ENCODE data around the gene KCNG2. TPM values are rescaled to one million over a fixed set of nuclear protein-coding genes. Genes with fewer than 3 reads are reported as not detected.

KCNG2 gene
- total RNA-seq, 6 experiments from 2014 or later, result not detected

GRCh38 chr18:79814373-79814772, 16.6 kb downstream of the KCNG2 start:
- intact Hi-C loops (cut with DNase I), result no loop called here
- Histone ChIP-seq H3K36me3 (no peaks in the 10 kb centered on the region), H3K27me3 (no peaks in the 10 kb centered on the region), H3K9me3 (no peaks in the 10 kb centered on the region), H3K27ac (no peak overlapping the region), H3K4me3 (no peak overlapping the region), H3K4me1 (no peaks in the 10 kb centered on the region)
- TF ChIP-seq CTCF (IDR thresholded peaks at IDR 0.05), result no peak
- no peak for TF ChIP-seq POLR2A (IDR thresholded peaks at IDR 0.05)
- 56% methylated on average over 7 of the region's 7 CpGs for WGBS (ENCODE audit: insufficient coverage, low coverage, low lambda C conversion rate, missing lambda C conversion rate)
- ATAC-seq (no peak), DNase-seq (no peak)

- no peaks in the 10 kb centered on the region for H3K27me3 ChIP-seq
- ATAC-seq, result no peak
- H3K4me1 ChIP-seq, result no peaks in the 10 kb centered on the region
- TF ChIP-seq POLR2A (IDR thresholded peaks at IDR 0.05), result no peak
- no peak for TF ChIP-seq CTCF (IDR thresholded peaks at IDR 0.05)
- no peak overlapping the region for H3K4me3 ChIP-seq
- intact Hi-C loops (cut with DNase I), result no loop called here
- H3K9me3 ChIP-seq, result no peaks in the 10 kb centered on the region
- no peak overlapping the region for H3K27ac ChIP-seq
- no peaks in the 10 kb centered on the region for H3K36me3 ChIP-seq
- no peak for DNase-seq
- 50% methylated on average over 6 of the region's 9 CpGs for WGBS (ENCODE audit: insufficient coverage, low coverage, low lambda C conversion rate, missing lambda C conversion rate)
Measured at GRCh38 chr18:79815657-79816056, 17.9 kb downstream of the KCNG2 start.

DNA sequence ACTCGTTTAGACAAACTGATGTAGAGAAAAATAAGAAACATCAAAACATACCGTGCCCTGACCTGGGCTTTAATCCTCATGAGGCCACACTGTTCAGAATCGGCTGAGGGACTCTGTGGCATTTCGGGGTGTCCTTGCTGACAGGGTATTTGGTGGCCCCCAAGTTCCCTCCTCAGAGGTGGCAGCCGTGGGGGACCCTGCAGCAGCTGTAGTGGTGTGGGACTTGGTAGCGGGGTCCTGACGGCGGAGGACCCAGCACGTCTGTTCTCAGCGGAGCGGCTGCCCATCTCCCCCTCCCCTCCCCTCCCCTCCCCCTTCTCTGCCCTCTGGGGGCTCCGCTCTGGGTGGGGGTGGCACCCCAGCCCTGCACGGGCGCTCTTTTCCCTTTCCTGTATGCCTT, 18.4 kb downstream of the KCNG2 start:
- H3K27ac ChIP-seq, result no peak overlapping the region
- no peak overlapping the region for H3K4me3 ChIP-seq
- H3K36me3 ChIP-seq, result no peaks in the 10 kb centered on the region
- H3K4me1 ChIP-seq, result no peaks in the 10 kb centered on the region
- DNase-seq (no peak), ATAC-seq (no peak)
- intact Hi-C loops (cut with DNase I), result no loop called here
- H3K9me3 ChIP-seq, result no peaks in the 10 kb centered on the region
- WGBS (ENCODE audit: insufficient coverage, low coverage, low lambda C conversion rate, missing lambda C conversion rate), result 49% methylated on average over 6 of the region's 14 CpGs
- H3K27me3 ChIP-seq, result no peaks in the 10 kb centered on the region
- no peak for TF ChIP-seq CTCF (IDR thresholded peaks at IDR 0.05)
- no peak for TF ChIP-seq POLR2A (IDR thresholded peaks at IDR 0.05)

DNA sequence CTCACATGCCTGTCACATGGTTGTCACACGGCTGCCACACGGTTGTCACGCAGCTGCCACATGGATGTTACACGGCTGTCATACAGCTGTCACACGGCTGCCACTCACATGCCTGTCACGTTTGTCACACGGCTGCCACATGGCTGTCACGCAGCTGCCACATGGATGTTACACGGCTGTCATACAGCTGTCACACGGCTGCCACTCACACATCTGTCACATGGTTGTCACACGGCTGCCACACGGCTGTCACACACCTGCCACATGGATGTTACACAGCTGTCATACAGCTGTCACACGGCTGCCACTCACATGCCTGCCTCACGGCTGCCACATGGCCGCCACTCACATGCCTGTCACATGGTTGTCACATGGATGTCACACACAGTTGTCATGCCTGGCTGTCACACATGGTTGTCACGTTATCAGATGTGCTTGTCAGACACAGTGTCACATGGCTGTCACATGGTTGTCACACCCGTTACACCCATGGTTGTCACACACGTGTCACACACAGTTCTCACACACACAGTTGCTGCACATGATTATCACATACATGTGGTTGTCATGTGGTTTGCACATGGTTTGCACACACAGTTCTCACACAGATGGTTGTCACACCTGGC, 19.4 kb downstream of the KCNG2 start:
- no peaks in the 10 kb centered on the region for H3K36me3 ChIP-seq
- no peak overlapping the region for H3K27ac ChIP-seq
- TF ChIP-seq CTCF (IDR thresholded peaks at IDR 0.05), result no peak
- TF ChIP-seq POLR2A (IDR thresholded peaks at IDR 0.05), result no peak
- intact Hi-C loops (cut with DNase I), result no loop called here
- WGBS (ENCODE audit: insufficient coverage, low coverage, low lambda C conversion rate, missing lambda C conversion rate), result 83% methylated on average over 7 of the region's 18 CpGs
- no peaks in the 10 kb centered on the region for H3K4me1 ChIP-seq
- no peak for DNase-seq
- no peak overlapping the region for H3K4me3 ChIP-seq
- ATAC-seq, result no peak
- no peaks in the 10 kb centered on the region for H3K9me3 ChIP-seq
- no peaks in the 10 kb centered on the region for H3K27me3 ChIP-seq

- intact Hi-C loops (cut with DNase I), result no loop called here
- WGBS (ENCODE audit: insufficient coverage, low coverage, low lambda C conversion rate, missing lambda C conversion rate), result 54% methylated on average over 5 of the region's 8 CpGs
- Histone ChIP-seq H3K27me3 (no peaks in the 10 kb centered on the region), H3K9me3 (no peaks in the 10 kb centered on the region), H3K4me1 (no peaks in the 10 kb centered on the region), H3K27ac (no peak overlapping the region), H3K4me3 (no peak overlapping the region), H3K36me3 (no peaks in the 10 kb centered on the region)
- TF ChIP-seq CTCF (IDR thresholded peaks at IDR 0.05) (no peak), POLR2A (IDR thresholded peaks at IDR 0.05) (no peak)
- DNase-seq (no peak), ATAC-seq (no peak)
Measured at GRCh38 chr18:79817607-79817998, 19.9 kb downstream of the KCNG2 start.
